GDM1 (cell line): ENCODE results near the gene CMTM8.

ENCODE experiments used
- DNase-seq: peaks from one replicate; lab custom pipeline; 2025; lab: John Stamatoyannopoulos, UW

CMTM8 gene

DNA sequence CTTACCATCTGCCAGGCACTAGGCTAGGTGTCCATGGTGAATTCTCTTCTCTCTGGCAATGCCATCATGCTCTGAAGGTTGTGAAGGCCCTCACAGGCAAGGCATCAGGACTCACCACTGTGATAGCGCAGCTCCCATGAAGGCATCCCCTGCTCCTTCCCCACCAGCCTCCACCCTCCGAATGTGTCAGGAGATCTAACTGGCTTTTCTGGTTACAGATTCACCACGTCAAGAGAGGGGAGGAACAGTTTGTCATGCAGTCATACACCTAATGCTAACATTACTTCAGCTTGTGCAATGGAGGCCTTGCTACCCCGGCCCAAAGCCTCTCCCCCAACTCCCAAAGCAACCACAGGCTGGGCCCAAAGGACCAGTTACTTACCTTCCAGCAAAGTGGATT is 8.9 kb upstream of the CMTM8 start:
- no peak for DNase-seq

DNA sequence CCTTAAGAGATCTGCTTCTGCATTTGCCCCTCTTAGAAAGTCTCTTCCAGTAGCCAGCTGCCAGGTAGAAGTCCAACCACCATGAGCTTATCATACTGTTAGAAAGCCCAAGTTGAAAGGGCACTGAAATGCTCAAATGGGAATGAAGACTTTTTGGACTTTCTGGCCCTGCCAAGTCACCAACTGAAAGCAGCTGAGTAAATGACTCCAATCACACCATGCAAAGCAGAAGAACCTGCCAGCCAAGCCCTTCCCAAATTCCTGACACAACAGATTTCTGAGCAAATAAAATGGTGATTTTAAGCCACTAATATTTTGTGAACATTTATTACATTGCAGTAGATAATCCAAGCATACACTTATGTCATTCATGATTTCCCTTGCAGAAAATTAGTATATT is 2.1 kb upstream of the CMTM8 start:
- no peak for DNase-seq

DNA sequence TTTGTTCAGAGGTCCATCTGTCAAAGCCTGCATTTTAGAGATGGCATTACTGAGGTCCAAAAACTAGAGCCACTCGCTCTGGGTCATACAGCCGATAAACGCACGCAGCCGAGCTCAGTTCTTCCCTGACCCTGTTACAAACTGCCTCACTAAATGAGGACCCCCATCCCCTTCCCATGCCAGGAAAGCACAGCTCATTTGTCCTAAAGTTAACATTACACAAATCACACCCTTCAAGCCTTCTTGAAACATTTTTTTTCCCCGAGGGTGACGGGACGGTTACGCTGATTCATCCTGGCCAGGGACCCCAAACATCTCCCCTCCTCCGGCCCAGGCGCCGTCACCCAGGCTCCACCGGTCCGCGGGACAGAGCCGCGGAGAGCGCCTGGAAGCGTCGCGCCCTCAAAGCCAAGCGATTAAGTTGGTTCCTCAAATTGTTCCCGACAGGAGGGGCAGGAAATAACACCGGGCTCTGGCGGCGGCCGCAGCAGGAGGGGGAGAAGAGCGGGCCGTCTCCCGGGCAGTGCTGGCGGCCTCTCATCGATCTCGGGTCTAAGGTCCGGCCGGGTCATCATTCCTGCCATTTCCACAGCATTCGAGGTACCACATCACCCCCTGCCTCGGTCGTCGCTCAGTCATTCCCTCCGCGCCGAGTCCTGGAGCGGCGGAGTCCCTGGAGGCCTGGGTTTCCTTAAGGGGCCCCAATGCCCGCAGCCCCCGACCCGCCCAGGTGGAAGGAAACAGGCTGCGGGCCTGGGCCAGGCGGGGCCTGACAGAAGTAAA is 619 bp upstream of the CMTM8 start:
- DNase-seq, result peak; percentile 45

DNA sequence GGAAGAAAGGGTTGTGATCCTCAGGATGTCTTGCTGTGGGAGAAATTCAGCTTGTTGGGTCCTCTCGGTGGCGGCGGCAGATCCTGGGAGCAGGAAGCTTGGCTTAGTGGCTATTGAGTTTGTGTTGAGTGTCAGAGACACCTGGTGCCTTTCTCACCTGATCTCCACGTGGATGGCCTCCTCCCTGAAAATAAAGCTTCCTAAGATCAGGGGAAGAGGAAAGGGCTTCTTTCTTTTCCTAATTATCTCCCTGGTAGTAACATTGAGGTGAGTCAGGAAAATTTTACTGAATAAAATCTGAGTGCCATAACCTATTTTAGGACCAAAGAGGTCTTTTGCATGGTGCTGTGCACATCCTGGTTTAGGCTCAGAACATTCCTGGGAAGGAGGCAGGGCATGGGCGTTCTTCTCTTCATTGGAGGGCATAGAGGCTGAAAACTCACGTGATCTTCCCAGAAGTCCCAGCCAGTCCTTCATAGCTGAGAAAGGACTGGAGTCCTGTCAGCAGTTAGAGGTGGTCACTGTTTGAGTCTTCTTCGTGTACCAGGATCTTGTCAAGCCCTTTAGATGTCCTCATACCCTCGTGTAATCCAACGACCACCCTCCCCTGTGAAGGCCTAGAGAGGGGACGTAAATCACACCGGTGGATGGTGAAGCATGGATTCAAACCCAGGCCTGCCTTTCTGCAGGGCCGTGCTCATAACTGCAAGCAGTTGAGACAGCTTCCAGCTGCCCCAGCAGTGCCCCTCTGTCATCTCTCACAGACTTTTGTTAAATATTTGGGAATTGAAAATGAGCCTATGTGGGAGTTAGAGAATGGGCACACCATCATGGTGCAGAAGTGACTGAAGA is 1.1 kb downstream of the CMTM8 start:
- no peak for DNase-seq

DNA sequence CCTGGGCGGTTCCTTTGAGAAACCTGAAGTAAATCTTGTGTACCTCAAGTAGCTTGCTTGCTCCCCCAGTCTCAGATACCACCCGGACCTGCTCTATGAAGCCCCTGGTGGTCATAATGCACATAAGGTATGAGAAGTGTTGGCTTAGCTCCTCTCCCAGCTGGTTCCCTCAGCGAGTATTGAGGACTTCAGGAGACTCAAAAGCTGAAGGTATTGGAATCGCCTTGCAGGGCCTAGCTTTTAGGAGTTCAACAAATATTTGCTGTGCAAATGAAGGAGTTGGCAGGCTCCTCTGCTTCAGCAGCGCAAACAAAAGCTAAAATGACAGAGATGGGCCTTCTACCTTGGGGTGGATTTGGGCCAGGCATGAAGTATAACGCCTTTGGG is 1.7 kb downstream of the CMTM8 start:
- peak; percentile 55 for DNase-seq

DNA sequence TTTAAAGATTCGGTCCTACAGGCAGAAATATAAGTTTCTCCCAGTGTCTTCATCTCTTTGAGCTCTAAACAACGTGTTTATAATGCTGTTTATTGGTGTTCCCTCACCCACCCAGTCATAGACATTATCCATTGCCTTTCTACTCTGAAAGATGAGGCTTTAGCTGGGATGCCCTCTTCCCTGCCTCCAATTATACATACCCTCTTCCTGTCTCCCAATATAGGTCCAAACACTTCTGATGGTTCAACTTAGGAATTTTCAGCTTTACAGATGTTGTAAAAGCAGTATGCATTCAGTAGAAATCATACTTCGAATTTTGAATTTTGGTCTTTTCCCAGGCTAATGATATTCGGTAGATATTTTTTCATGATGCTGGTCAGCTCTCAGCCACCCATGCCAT is 2.6 kb downstream of the CMTM8 start:
- no peak for DNase-seq

DNA sequence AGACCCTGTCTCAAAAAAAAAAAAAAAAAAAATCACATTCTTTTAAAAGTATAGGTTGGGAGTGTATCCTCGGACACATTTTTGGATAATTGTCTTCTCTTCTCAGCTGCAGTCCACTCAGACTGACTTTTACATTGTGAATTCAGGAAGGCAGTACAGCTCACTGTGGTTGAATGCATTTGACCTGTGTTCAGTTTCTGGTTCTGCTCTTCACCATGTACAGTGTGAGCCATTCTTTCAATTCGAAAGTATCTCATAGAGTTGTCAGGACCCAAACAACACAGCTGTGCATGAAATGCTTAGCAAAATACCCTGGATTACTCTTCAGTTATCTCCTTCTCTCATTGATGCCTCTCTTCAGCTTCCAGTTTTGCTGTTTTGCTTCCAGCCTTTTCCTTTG is 5.0 kb downstream of the CMTM8 start:
- DNase-seq, result no peak

DNA sequence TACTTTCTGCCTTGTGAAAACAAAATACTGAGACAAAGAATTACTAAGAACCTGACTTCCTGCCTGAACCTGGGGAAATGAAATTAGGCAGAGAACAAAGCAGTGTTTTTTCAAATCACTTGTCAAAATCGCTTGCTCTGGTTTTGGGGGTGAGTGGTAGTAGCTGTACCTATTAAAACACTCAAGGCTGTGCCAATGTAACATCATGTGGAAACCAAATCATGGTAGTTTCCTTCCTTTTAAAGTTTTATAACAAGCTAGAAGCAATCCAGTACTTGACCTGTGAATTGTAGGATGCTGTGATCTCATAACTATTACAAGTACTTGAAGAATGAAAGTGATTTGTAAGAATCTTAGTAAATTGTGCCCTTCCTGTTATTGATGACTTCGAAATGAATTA is 6.7 kb downstream of the CMTM8 start:
- DNase-seq, result no peak

DNA sequence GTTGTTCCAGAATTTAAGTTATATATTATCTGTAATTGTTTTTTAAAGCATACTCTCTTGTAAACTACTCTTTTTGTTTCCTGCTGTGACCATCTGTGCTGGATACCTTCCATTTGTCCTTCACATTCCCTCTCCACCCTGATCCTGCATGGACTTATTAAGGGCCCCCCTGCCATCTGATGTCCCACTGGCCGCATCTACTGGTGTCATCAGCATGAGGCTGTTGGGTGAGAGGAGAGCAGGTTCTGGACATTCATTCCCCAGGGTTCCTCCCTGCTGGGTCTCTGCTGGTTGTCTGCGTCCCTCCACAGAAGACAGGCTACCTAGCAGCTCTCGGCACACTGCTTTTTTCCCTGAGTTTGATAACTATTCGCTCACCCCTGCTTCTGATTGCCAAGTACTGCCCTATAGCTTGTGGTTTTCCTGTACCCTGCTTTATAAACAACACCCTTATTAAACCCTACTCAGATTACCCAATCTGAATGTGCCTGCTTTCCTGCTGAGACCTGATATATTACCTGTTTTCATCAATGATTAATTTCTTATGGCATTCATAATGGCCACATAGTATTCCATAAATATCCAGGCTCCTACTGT is 7.7 kb downstream of the CMTM8 start:
- no peak for DNase-seq

DNA sequence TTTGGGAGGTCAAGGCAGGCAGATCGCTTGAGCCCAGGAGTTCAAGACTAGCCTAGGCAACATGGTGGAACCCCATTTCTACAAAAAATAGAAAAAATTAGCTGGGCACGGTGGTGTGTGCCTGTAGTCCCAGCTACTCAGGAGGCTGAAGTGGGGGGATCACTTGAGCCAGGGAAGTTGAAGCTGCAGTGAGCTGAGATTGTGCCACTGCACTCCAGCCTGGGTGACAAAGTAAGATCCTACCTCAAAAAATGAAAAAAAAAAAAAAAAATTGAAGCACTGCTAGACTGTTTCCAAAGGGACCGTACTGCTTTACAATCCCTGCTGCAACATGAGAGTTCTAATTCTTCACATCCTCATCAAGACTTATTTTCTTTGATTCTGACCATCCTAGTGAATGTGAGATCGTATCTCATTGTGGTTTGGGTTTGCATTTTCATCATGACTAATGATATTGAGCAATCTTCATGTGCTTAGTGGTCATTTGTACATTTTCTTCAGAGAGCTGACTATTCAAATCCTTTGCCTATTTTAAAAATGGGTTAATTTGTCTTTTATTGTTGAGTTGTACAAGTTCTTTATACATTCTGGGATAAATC is 10.8 kb downstream of the CMTM8 start:
- no peak for DNase-seq

DNA sequence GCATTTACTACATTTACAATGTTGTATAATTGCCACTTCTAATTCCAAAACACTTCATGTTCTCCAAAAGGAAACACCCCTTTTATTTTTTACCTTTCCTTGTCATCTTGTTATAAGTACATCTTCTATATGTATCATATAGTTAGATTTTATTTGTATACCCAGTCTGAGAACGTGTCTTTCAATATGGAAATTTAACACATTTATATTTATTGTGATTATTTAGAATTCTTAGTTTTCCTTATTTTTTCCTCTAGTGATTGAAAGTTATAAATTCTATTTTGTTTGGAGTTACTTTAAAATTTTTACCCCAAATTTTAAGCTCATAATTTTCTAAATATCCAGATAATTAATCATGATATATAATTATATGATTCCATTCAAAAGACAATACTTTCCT is 15.8 kb downstream of the CMTM8 start:
- DNase-seq, result no peak

DNA sequence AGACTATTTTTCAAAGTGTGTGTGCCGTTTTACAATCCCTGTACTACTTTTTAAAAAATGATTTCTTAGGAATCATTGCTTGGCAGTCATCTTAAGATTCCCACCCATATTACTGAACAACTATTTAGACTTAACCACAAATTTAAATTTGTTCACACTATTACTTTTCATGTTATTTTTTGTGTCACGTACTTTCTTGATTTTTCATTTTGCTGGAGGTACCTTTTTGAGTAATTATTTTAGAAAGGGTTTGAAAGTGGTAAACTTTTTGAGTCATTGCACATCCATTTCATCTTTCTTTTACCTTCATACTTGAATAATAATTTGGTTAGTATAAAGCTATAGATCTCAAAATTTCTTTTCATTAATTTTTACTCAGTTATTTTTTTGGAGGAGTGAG is 16.9 kb downstream of the CMTM8 start:
- no peak for DNase-seq

DNA sequence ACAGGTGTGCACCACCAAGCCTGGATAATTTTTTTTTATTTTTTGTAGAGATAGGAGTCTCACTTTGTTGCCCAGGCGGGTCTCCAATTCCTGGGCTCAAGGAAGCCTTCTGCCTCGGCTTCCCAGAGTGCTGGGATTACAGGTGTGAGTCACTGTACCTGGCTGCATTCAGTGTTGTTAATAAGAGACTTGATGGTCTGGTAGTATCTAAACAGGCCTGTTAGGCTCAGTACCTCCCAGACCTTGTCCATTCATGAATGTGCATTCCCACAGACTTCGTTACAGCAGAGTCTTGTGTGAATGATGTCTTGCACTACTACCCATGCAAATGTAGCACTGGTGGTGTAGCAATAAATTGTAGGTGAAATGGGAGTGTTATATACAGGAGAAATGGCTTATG is 17.7 kb downstream of the CMTM8 start:
- DNase-seq, result no peak

DNA sequence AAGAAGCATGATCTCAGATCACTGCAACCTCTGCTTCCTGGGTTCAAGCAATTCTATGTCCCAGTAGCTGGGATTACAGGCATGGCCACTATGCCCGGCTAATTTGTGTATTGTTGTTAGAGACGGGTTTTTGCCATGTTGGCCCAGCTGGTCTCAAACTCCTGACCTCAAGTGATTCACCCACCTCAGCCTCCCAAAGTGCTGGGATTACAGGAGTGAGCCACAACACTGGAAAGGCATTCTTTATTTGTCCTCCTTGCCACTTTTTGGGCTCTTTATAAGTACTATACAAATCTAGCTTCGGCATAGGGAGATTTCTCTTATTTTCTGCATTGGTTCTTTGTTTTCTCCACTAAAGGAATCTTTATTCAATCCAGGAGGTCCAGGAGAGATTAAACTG is 18.6 kb downstream of the CMTM8 start:
- DNase-seq, result no peak

DNA sequence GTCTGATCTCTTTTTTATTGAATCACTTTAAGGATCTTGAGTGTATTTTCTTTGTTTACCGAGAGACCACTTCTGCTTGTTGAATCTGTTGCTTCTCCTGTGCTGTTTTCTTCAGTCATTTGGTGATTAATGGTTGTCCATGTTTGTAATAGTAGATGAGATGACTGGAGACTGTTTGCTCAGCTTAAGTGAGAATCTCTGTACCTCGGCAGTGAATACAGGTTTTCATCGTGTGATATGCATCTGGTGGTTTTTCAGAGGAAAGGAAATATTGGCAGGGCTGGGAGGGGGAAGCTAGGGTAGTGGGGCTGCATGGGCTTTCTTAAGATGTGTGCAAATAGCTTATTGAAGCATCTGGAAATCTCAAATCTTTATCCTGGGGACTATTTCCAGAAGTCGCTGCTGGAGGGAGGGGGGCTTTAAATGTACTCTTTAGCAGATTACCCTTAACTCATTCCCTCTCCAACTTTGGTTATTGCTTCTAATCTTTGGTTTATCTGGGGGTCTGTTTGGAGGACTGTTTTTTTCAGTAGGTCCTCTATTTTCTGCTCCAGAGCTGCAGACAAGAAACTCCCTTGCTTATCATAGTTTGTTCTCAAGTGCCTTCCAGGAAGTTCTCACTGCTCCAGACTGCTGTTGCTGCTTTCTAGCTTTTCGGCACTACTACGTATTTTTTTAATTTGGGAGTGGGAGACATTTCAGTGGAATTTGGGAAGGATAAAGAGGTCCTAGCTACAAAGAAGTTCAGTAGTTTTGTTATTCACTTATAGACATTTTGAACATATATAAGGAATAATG is 19.4 kb downstream of the CMTM8 start:
- DNase-seq, result no peak

DNA sequence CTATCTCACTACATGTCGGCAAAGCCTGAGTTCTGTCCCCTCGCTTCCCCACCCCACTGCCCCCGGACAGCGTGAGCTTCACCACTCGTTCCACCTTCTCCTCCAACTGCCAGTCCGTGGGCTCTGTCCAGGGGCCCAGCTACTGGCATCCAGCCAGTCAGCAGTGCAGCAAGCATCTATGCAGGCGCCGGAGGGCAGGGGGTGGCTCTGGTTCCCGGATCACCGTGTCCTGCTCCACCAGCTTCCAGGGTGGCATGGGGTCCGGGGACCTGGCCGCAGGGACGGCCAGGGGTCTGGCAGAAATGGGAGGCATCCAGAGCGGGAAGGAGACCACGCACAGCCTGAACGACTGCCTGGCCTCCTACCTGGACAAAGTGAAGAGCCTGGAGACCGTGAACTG is 20.4 kb downstream of the CMTM8 start:
- DNase-seq, result no peak

DNA sequence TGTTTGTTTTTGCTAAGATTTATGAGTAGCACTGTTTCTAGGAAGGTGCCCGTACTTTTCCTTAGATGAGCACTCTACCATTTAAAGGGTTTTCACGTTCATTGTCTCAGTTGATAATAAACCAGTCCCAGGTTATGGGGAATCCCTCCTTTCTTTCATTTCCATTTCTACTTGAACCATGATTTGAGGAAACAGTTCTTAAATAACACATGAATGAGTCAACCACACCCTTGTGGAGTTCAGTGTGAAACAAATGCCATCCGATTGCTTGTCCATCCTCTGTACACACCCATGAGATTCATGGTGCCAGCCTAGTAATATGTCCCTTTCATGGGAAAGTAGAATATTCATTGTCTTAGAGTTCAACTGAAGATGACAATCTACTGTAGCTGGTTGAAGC is 23.1 kb downstream of the CMTM8 start:
- DNase-seq, result no peak

DNA sequence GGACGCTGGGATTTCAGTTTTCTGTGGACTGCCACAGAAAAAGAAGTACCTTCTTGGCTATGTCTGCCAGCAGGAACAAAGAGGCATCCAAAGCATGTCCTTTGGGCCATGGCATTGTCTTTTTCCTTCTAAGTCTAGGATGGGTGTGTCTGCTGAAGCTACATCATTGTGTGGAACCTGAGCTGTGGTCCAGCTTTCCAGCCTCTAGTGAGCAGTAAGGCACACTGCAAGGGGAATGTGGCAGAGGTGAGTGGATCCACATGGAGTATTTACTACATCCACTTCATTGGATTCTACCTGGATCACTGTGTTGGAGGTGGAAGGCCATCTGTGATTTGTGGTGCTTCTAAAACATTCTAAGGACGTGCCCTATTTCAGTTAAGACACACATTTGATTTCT is 23.7 kb downstream of the CMTM8 start:
- DNase-seq, result no peak

DNA sequence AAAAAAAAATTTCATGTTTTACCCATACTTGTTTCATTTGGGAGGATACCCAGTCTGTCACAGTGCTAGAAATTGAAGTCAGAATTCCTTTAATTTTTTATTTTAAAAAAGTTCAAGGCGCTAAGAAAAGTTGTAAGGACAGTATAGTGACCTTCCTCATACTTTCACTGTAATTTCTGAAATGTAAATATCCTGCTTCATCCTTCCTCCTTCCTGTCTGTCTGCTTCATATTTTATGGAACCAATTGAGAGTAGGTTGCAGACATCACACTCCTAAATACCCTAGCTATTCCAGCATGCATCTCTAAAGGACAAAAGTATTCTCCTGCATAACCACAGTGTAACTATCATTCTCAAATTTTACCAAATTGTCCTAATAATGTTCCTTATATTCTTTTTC is 35.8 kb downstream of the CMTM8 start:
- no peak for DNase-seq

DNA sequence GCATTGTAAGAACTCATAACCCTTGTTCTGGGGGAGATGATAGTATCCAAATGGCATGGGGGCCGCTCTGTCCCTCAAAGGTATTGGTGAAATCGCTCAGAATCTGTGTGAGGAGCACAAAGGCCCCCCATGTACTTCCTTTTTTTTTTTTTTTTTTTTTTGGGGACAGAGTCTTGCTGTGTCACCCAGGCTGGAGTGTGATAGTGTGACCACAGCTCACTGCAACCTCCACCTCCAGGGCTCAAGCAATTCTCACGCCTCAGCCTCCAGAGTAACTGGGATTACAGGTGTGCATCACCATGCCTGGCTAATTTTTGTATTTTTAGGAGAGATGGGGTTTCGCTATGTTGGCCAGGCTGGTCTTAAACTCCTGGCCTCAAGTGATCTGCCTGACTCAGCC is 37.0 kb downstream of the CMTM8 start:
- no peak for DNase-seq

DNA sequence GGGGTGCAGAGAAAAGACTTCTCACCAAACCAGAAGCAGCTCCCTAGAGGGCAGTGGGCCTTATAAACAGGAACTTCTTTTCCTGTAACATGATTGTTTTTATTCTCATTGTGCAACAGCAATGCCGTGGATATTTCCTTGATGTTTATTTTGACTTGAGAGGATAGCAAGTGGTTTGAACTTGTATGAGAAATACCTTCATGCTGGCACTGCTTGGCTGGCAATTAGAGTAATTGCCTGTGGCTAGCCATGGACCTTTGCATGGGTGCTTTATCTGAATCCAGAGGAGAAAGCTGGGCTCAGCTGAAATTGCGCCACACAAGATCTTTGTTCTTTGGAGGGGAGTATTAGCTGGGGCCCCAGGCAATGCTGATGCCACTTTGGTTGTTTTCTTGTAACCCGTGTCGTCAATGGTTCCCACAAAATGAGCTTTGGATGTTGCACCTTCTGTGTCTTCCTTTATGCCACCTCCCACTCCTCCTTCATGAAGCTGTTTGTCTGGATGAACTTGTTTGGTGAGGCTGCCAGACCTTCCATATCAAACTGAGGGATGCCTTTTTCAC is 37.9 kb downstream of the CMTM8 start:
- DNase-seq, result no peak

DNA sequence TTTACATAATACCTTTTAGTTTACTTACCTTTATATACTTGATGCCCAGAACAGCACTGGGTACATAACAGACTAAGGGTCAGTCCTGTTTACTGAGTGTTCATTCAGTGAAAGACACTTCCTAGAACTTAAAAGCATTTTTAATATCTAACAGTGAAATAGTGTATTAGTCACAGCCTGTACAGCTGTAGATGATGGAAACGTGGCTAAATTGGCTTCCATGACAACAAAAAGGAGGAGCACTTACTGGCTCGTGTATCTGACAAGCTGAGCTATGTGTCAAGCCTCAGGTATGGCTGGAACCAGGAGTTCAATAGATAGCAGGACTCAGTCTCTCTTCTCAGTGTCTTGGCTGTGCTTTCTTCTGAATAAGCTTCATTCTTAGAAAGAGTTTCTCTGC is 40.2 kb downstream of the CMTM8 start:
- no peak for DNase-seq
